IMR-90 (cell line): ENCODE results near the gene ATP4A. TPM values are rescaled to one million over a fixed set of nuclear protein-coding genes. Genes with fewer than 3 reads are reported as not detected.

Experiments
- ATAC-seq: fragments of 200-7000 bp; cut with Tn5 transposase; 2 replicates; pipeline ENCODE4 v1.9.1; 2020; ENCODE audit warnings: low read depth, mild to moderate bottlenecking, moderate library complexity
- BruUV-seq: library from RNA; stranded (reverse); fragments of 400-500 nt; replicated peaks from 2 replicates; lab custom pipeline; 2021; lab: Mats Ljungman, UMichigan
- CTCF ChIA-PET: fragments of 300-600 bp; formaldehyde crosslinking; extraction: SDS; loops from one replicate; lab custom pipeline; 2021; ENCODE audit warnings: antibody characterized with exemption; lab: Yijun Ruan, JAX
- POLR2A ChIA-PET: fragments of 300-600 bp; sonication (Branson Sonifier 250); formaldehyde crosslinking; loops from one replicate; lab custom pipeline; 2022; ENCODE audit warnings: antibody characterized with exemption; ENCODE audit not compliant: unreplicated experiment; lab: Charles Lee
- DNase-seq: peaks from one replicate; pipeline ENCODE4 v3.0.0; 2013
- H2AFZ ChIP-seq: replicated peaks from 2 replicates; pipeline ENCODE3; 2013; ENCODE audit warnings: low read length, mild to moderate bottlenecking; ENCODE audit not compliant: poor library complexity
- H2AK5ac ChIP-seq: 2 replicates; pipeline ENCODE4 v1.6.1; 2013; ENCODE audit warnings: low read depth, low read length, inconsistent platforms
- H2AK9ac ChIP-seq: replicated peaks from 2 replicates; pipeline ENCODE3; 2013; ENCODE audit warnings: mild to moderate bottlenecking, low read depth, low read length, moderate library complexity; ENCODE audit not compliant: poor library complexity
- H2BK120ac ChIP-seq: 2 replicates; pipeline ENCODE4 v1.6.1; 2013; ENCODE audit warnings: low read depth, low read length, inconsistent platforms
- H2BK15ac ChIP-seq: 3 replicates; pipeline ENCODE4 v1.6.1; 2013; ENCODE audit warnings: low read depth, low read length, inconsistent platforms
- H2BK20ac ChIP-seq: 2 replicates; pipeline ENCODE4 v1.6.1; 2013; ENCODE audit warnings: low read depth, mild to moderate bottlenecking, inconsistent platforms, low read length, moderate library complexity
- H2BK5ac ChIP-seq: 2 replicates; pipeline ENCODE4 v1.6.1; 2013; ENCODE audit warnings: mild to moderate bottlenecking, low read depth, low read length, inconsistent platforms; ENCODE audit not compliant: poor library complexity, severe bottlenecking
- H3K14ac ChIP-seq: replicated peaks from 2 replicates; pipeline ENCODE4 v1.6.1; 2013; ENCODE audit warnings: low read depth, low read length, inconsistent platforms
- H3K18ac ChIP-seq: 2 replicates; pipeline ENCODE4 v1.6.1; 2013; ENCODE audit warnings: low read depth, low read length, control low read depth
- H3K23ac ChIP-seq: 2 replicates; pipeline ENCODE4 v1.6.1; 2013; ENCODE audit warnings: low read depth, low read length, inconsistent platforms
- H3K27ac ChIP-seq: 2 replicates; pipeline ENCODE4 v1.5.1; 2013; ENCODE audit warnings: mild to moderate bottlenecking, control low read depth, low read length; ENCODE audit not compliant: insufficient read depth
- H3K27me3 ChIP-seq: 2 replicates; pipeline ENCODE4 v1.6.1; 2013; ENCODE audit warnings: low read length; ENCODE audit not compliant: control insufficient read depth, insufficient read depth
- H3K36me3 ChIP-seq: 2 replicates; pipeline ENCODE4 v1.6.1; 2013; ENCODE audit warnings: low read length, mixed read lengths; ENCODE audit not compliant: control insufficient read depth, insufficient read depth
- H3K4ac ChIP-seq: 2 replicates; pipeline ENCODE4 v1.6.1; 2013; ENCODE audit warnings: low read depth, low read length, inconsistent platforms
- H3K4me1 ChIP-seq: 2 replicates; pipeline ENCODE4 v1.6.1; 2013; ENCODE audit warnings: low read length, mixed read lengths; ENCODE audit not compliant: control insufficient read depth, insufficient read depth
- H3K4me2 ChIP-seq: 2 replicates; pipeline ENCODE4 v1.6.1; 2013; ENCODE audit warnings: low read depth, mild to moderate bottlenecking, control low read depth, low read length, moderate library complexity
- H3K4me3 ChIP-seq: 2 replicates; pipeline ENCODE4 v1.5.1; 2013; ENCODE audit warnings: low read depth, mild to moderate bottlenecking, control low read depth, low read length, moderate library complexity; ENCODE audit not compliant: insufficient read depth
- H3K56ac ChIP-seq: 2 replicates; pipeline ENCODE4 v1.6.1; 2013; ENCODE audit warnings: low read length, inconsistent platforms; ENCODE audit not compliant: insufficient read depth; ENCODE audit errors: extremely low read depth
- H3K79me1 ChIP-seq, 2 experiments: 2 replicates each; pipeline ENCODE4 v1.6.1; 2013; ENCODE audit warnings: low read length in 2 of 2, inconsistent platforms in 1 of 2, low read depth in 1 of 2
- H3K9ac ChIP-seq: 2 replicates; pipeline ENCODE4 v1.6.1; 2013; ENCODE audit warnings: low read depth, low read length, control low read depth
- H3K9me1 ChIP-seq: 2 replicates; pipeline ENCODE4 v1.6.1; 2013; ENCODE audit warnings: low read length, inconsistent platforms; ENCODE audit not compliant: insufficient read depth
- H3K9me3 ChIP-seq: 2 replicates; pipeline ENCODE4 v1.6.1; 2013; ENCODE audit warnings: low read length; ENCODE audit not compliant: control insufficient read depth, insufficient read depth
- H4K20me1 ChIP-seq: 2 replicates; pipeline ENCODE4 v1.6.1; 2013; ENCODE audit warnings: low read length, inconsistent platforms; ENCODE audit not compliant: insufficient read depth
- H4K5ac ChIP-seq: 2 replicates; pipeline ENCODE4 v1.6.1; 2013; ENCODE audit warnings: mild to moderate bottlenecking, low read depth, low read length, control low read depth
- H4K8ac ChIP-seq, 2 experiments: 2 replicates each; pipeline ENCODE4 v1.6.1; 2013; ENCODE audit warnings: low read depth in 2 of 2, low read length in 2 of 2, control low read depth in 1 of 2, inconsistent platforms in 1 of 2
- H4K91ac ChIP-seq: 2 replicates; pipeline ENCODE4 v1.6.1; 2013; ENCODE audit warnings: low read depth, low read length, inconsistent platforms; ENCODE audit not compliant: insufficient read depth
- BHLHE40 ChIP-seq: fragments of 150-350 bp; IDR thresholded peaks from 2 replicates; pipeline ENCODE4 v1.6.1; 2016; ENCODE audit warnings: mild to moderate bottlenecking, low read depth, low read length
- CEBPB ChIP-seq: IDR thresholded peaks from 2 replicates; pipeline ENCODE4 v1.6.1; 2012; ENCODE audit warnings: low read depth, low read length, improper control_type of control experiment
- CTCF ChIP-seq: conservative IDR thresholded peaks from 2 replicates; pipeline ENCODE4 v1.5.1; 2012; ENCODE audit warnings: mild to moderate bottlenecking, low read depth, low read length, improper control_type of control experiment
- FOS ChIP-seq: fragments of 150-350 bp; IDR thresholded peaks from 2 replicates; pipeline ENCODE4 v1.6.1; 2016; ENCODE audit warnings: low read depth, low read length
- MAFK ChIP-seq: IDR thresholded peaks from 2 replicates; pipeline ENCODE4 v1.6.1; 2012; ENCODE audit warnings: low read depth, low read length, improper control_type of control experiment
- MAZ ChIP-seq: IDR thresholded peaks from 2 replicates; pipeline ENCODE4 v1.6.1; 2012; ENCODE audit warnings: low read depth, mild to moderate bottlenecking, low read length, improper control_type of control experiment, moderate library complexity, borderline replicate concordance
- MXI1 ChIP-seq: IDR thresholded peaks from 2 replicates; pipeline ENCODE4 v1.6.1; 2012; ENCODE audit warnings: low read depth, mild to moderate bottlenecking, low read length, moderate library complexity, borderline replicate concordance
- POLR2A ChIP-seq: IDR thresholded peaks from 2 replicates; pipeline ENCODE4 v1.6.1; 2012; ENCODE audit warnings: mild to moderate bottlenecking, low read depth, low read length
- RAD21 ChIP-seq: IDR thresholded peaks from 2 replicates; pipeline ENCODE4 v1.6.1; 2012; ENCODE audit warnings: low read length, improper control_type of control experiment
- SMC3 ChIP-seq: fragments of 150-350 bp; IDR thresholded peaks from 2 replicates; pipeline ENCODE4 v1.6.1; 2016; ENCODE audit warnings: low read depth, mild to moderate bottlenecking, antibody characterized with exemption, low read length, moderate library complexity
- WGBS, 2 experiments: methylation state at CpG; one replicate each; pipeline versions ENCODE4 v1.1.5 to v1.1.7; 2013; ENCODE audit warnings: missing lambda C conversion rate in 2 of 2; ENCODE audit not compliant: insufficient read length in 1 of 2; ENCODE audit errors: extremely low coverage in 2 of 2; 5-methylcytosine and 5-hydroxymethylcytosine counted together
- dilution Hi-C: fragments of 300-500 bp; cut with HindIII; formaldehyde crosslinking; loops from one replicate; pipeline ENCODE4 v1.14.3; 2018; ENCODE audit warnings: low sequenced_read_pairs; ENCODE audit not compliant: unreplicated experiment
- in situ Hi-C: fragments of 300-500 bp; cut with MboI; formaldehyde crosslinking; loops from 3 replicates; pipeline ENCODE4 v1.14.3; 2019; ENCODE audit warnings: low sequenced_read_pairs, inconsistent platforms, mixed read lengths
- intact Hi-C: fragments of 100-400 bp; cut with micrococcal nuclease; formaldehyde crosslinking; loops from 2 replicates; pipeline ENCODE4 v1.10.0; 2022
- polyA plus RNA-seq, 3 experiments: library from polyadenylated mRNA; depleted of rRNA; stranded (reverse); fragments of >200 nt; gene quantifications; 2 replicates each; pipeline ENCODE4 v1.2.3, GENCODE V29; 2012; ENCODE audit warnings: low replicate concordance in 1 of 3
- total RNA-seq: library from RNA; depleted of rRNA; stranded (reverse); fragments of >200 nt; gene quantifications from 2 replicates; pipeline ENCODE4 v1.2.3, GENCODE V29; 2012
- TF ChIP-seq, protein P1 (sequence below): fragments of 150-350 bp; IDR thresholded peaks from 2 replicates; pipeline ENCODE4 v1.6.1; 2016; ENCODE audit warnings: low read depth, mild to moderate bottlenecking, low read length, moderate library complexity, borderline replicate concordance
- TF ChIP-seq, protein P2 (sequence below): fragments of 150-350 bp; IDR thresholded peaks from 2 replicates; pipeline ENCODE4 v1.6.1; 2017; ENCODE audit warnings: mild to moderate bottlenecking, antibody characterized with exemption, low read length, low read depth

ATP4A gene
- total and polyA plus RNA-seq, 2 of the 4 experiments (the other 2 are of a cell fraction), result not detected

DNA sequence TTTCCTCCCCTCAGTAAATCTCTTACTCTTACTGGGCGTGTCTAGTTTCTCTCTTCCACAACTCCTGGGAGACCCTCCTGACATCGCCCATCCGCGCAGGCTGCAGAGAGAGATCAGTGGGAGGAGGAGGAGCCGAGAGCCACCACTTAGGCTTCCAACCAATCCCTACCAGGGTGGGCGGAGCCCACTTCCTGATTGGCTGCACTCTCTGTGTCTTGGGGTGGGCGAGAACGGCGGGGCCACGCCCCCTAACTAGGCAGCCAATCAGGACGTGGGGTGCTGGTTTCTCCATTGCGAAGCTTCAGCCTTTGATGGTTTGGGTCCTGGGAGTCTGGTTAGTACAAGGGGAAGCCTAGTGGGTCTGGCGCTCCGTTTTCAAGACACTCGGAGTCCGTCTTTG, 22.4 kb upstream of the ATP4A start, which contains the start of gene PMIS2:
TSS of gene PMIS2 (plus strand) at position 326 of the 400 bp plus-strand sequence. CDS start 87 bp downstream, outside the sequence.
- no TSS peak for BruUV-seq
- H2BK5ac ChIP-seq, result no peak within 1 kb of the TSS
- H3K4me2 ChIP-seq, result no peak within 1 kb of the TSS
- no peak within 1 kb of the TSS for H3K9ac ChIP-seq
- no peaks in the 10 kb centered on the region for H3K4me1 ChIP-seq
- H2BK120ac ChIP-seq, result no peak within 1 kb of the TSS
- WGBS, 2 experiments, result no CpG with 5 or more reads among the region's 16 CpGs
- H3K36me3 ChIP-seq, result no peaks in the 10 kb centered on the region
- TF ChIP-seq BHLHE40 (no peak), POLR2A (no peak), MXI1 (no peak), FOS (no peak), CTCF (no peak), SMC3 (no peak), RAD21 (no peak), MAZ (no peak), CEBPB (no peak), MAFK (no peak)
- TF ChIP-seq, protein P1, sequence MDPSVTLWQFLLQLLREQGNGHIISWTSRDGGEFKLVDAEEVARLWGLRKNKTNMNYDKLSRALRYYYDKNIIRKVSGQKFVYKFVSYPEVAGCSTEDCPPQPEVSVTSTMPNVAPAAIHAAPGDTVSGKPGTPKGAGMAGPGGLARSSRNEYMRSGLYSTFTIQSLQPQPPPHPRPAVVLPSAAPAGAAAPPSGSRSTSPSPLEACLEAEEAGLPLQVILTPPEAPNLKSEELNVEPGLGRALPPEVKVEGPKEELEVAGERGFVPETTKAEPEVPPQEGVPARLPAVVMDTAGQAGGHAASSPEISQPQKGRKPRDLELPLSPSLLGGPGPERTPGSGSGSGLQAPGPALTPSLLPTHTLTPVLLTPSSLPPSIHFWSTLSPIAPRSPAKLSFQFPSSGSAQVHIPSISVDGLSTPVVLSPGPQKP, result no peak
- TF ChIP-seq, protein P2, sequence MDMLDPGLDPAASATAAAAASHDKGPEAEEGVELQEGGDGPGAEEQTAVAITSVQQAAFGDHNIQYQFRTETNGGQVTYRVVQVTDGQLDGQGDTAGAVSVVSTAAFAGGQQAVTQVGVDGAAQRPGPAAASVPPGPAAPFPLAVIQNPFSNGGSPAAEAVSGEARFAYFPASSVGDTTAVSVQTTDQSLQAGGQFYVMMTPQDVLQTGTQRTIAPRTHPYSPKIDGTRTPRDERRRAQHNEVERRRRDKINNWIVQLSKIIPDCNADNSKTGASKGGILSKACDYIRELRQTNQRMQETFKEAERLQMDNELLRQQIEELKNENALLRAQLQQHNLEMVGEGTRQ, result no peak
- H3K18ac ChIP-seq, result no peak within 1 kb of the TSS
- peak within 1 kb of the TSS; percentile 65 for H2AK9ac ChIP-seq
- H4K5ac ChIP-seq, result no peak within 1 kb of the TSS
- H3K56ac ChIP-seq, result no peak within 1 kb of the TSS
- H3K14ac ChIP-seq, result no peak within 1 kb of the TSS
- peaks cover 4% of the 10 kb centered on the region for H3K27me3 ChIP-seq
- no peak within 1 kb of the TSS for H3K4me3 ChIP-seq
- H4K20me1 ChIP-seq, result no peaks in the 10 kb centered on the region
- ATAC-seq, result peak; percentile 42; the same call in 1 of the 2 replicates
- no peak within 1 kb of the TSS for H3K4ac ChIP-seq
- no peak within 1 kb of the TSS for H3K23ac ChIP-seq
- no peak within 1 kb of the TSS for H2BK15ac ChIP-seq
- H4K91ac ChIP-seq, result no peak within 1 kb of the TSS
- no peaks in the 10 kb centered on the region; the same call in 1 of the 2 replicates for H3K9me3 ChIP-seq
- in situ Hi-C loops (loop anchor here (25.0 kb wide), 1 partner anchor 249 kb away; the partner anchor contains the start of genes CD22 and FFAR1), dilution Hi-C loops (no loop called here), intact Hi-C loops (no loop called here)
- ChIA-PET POLR2A (no interaction called here), CTCF (no interaction called here)
- no peak within 1 kb of the TSS for H2BK20ac ChIP-seq
- DNase-seq, result no peak
- no peak within 1 kb of the TSS for H2AK5ac ChIP-seq
- no peak within 1 kb of the TSS for H3K27ac ChIP-seq
- no peak within 1 kb of the TSS for H4K8ac ChIP-seq
- peak within 1 kb of the TSS; percentile 70 for H2AFZ ChIP-seq
- no peaks in the 10 kb centered on the region for H3K9me1 ChIP-seq
- no peaks in the 10 kb centered on the region for H3K79me1 ChIP-seq
